Right lobe of liver (tissue), 4 donors: ENCODE results near the gene RNU1-3.
"Not testable (repeated sequence)": the region's sequence is repeated elsewhere in the genome, so short reads cannot be mapped to it uniquely, and the experiment has no call there.

Experiments
- CTCF ChIP-seq, 4 donors: fragments of 200-600 bp in 3 of 4; fragments of 450-650 bp in 1 of 4; IDR thresholded peaks; one replicate each; pipeline versions ENCODE4 v1.5.1 to v1.8.0; 2016 to 2022; ENCODE audit warnings: antibody characterized with exemption in 4 of 4, mild to moderate bottlenecking in 2 of 4
- POLR2A ChIP-seq: fragments of 450-650 bp; IDR thresholded peaks from one replicate; pipeline ENCODE4 v1.6.1; 2017; ENCODE audit warnings: antibody characterized with exemption, mild to moderate bottlenecking
- donor health status: DM: no; HTN: no; CAD: no.
- donor health status: DM: no; HTN: no; CAD: no.
- donor health status: DM: no; HTN: yes; CAD: no.

GRCh38 chr1:16623337-16623736 lies 43.4 kb downstream of the RNU1-3 start:
- not testable (repeated sequence) for TF ChIP-seq POLR2A; CTCF (IDR thresholded peaks at IDR 0.05)
